ENCODE measurements around the gene GCLM. TPM values are rescaled to one million over a fixed set of nuclear protein-coding genes. Genes with fewer than 3 reads are reported as not detected.
"Not testable (repeated sequence)": the region's sequence is repeated elsewhere in the genome, so short reads cannot be mapped to it uniquely, and the experiment has no call there.

Gene GCLM, protein sequence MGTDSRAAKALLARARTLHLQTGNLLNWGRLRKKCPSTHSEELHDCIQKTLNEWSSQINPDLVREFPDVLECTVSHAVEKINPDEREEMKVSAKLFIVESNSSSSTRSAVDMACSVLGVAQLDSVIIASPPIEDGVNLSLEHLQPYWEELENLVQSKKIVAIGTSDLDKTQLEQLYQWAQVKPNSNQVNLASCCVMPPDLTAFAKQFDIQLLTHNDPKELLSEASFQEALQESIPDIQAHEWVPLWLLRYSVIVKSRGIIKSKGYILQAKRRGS
- 6.7 and 7.9 TPM in 2 replicates for total RNA-seq (2014; rRNA removed; shearing (Covaris generic))

DNA sequence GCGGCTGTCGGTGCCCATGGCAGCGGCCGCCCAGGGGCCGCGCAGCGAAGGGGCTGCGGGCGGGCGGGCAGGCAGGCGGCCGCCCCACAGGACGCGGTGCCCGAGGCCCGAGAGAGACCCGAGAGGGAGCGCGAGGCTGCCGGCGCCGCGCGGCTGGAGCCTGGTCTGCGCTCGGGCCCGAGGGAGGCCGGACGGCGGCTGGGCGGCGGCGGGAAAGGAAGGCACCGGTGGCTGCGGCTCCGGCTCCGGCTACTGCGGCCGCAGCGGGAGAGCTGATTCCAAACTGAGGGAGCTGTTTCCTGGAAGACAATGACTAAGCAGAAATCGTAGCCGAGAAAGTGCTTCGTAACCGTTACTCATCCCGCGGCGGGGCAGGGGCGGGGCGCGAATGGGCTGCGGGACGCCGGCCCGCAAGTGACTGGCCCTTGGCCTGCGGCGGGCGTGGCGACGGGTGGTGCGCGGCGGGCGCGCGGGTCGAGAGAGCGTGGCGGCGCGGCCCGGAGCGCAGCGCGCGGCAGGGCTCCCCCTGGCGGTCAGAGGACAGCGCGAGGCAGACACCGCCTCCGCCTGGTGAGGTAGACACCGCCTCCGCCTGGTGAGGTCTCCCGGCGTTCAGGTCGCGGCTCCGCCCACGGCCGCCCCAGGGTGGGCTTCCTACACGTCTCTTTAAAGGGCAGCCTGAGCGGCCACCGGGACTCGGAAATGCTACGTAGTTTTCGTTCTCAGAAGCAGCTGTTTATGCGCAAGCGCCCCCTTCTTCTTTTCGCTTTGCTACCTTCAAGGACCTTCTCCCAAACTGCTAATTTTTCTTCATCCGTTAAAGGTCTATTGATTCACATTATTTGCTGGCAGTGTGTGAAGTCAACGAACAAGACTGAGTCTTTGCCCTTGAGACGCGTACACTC, at the start of gene GCLM:
Gene GCLM, minus strand, starts transcription at position 285 of the 905 bp plus-strand sequence. Its CDS starts 267 bp downstream, at position 18.
- peak; percentile 91 for DNase-seq (ENCODE audit: low spot score)

- no peak for DNase-seq (ENCODE audit: low spot score)
Observed at GRCh38 chr1:93958726-93959100, 49.5 kb upstream of the GCLM start.

- DNase-seq (ENCODE audit: low spot score) = no peak
Observed at GRCh38 chr1:93958032-93958725, 48.9 kb upstream of the GCLM start.

DNA sequence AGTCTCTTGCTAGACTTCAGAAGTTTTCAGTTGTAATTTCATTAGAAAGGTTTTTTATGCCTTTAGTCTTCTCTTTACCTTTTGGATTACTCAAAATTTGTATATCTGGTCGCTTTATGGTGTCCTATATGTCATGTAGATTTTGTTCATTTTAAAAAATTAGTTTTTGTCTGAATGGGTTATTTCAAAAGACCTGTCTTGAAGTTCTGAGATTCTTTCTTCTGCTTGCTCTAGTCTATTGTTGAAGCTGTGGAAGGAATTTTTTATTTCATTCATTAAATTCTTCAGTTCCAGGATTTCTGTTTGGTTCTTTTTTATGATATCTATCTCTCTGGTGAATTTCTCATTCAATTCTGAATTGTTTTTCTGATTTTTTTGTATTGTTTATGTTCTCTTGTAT, 46.5 kb upstream of the GCLM start:
- no peak for DNase-seq (ENCODE audit: low spot score)

DNA sequence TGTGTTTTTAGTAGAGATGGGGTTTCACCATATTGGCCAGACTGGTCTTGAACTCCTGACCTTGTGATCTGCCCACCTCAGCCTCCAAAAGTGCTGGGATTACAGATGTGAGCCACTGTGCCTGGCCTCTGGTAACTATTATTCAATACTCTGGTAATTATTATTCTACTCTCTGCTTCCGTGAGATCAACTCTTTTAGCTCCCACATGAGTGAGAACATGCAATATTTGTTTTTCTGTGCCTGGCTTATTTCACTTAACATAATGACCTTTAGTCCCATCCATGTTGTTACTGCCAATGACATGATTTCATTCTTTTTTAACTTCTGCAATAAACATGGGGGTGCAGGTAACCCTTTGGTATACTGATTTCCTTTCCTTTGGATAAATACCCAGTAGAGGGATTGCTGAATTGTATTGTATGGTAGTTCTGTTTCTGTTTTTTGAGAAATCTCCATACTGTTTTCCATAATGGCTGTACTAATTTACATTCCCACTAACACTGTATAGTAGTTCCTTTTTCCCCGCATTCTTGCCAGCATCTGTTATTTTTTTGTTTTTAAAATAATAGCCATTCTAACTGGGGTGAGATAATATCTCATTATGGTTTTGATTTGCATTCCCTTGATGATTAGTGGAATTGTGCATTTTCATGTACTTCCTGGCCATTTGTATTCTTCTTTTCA, 37.9 kb upstream of the GCLM start:
- not testable (repeated sequence) for DNase-seq (ENCODE audit: low spot score)

- DNase-seq (ENCODE audit: low spot score) = peak; percentile 12
Observed at GRCh38 chr1:93938461-93939145, 29.4 kb upstream of the GCLM start.

- DNase-seq (ENCODE audit: low spot score) = no peak
Observed at GRCh38 chr1:93937997-93938396, 28.8 kb upstream of the GCLM start.

GRCh38 chr1:93925206-93925605, 16.0 kb upstream of the GCLM start:
- DNase-seq (ENCODE audit: low spot score) = no peak

GRCh38 chr1:93919780-93920179, 10.6 kb upstream of the GCLM start:
- DNase-seq (ENCODE audit: low spot score) = no peak

DNA sequence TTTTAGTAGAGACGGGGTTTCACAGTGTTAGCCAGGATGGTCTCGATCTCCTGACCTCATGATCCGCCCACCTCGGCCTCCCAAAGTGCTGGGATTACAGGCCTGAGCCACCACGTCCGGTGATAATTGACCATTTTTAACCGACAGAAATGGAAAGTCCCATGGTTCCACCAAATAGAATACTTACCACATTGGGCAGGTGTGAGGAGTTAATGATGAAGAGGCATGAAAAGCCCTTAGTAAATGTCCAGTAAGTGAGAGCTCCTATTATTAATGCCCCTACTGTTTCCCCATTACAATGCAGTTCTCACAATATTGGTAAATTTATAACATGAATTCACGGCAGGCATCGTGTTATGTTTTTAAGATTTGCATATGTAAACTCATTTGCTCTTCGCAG, 8.1 kb upstream of the GCLM start:
- no peak for DNase-seq (ENCODE audit: low spot score)

- DNase-seq (ENCODE audit: low spot score) = not testable (repeated sequence)
Observed at GRCh38 chr1:93910880-93911279, 1.6 kb upstream of the GCLM start.

DNA sequence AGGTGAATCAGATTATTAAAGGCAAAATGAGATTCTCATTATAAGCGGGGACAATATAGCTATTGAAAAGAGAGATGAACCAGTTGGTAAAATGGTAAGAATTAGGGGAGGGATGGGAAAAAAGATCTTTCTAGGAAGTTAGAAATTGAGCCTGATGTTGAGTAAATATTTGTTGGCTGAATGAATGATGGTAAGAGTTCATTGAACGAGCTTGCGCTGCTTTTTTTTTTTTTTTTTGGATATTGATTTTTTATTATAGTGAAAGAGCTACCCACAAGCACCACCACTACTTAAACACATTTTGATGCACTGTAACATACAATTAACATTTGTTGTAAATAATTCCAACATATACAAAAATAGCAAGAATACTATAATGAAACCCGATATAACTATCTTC, 1.1 kb upstream of the GCLM start:
- DNase-seq (ENCODE audit: low spot score) = no peak

DNA sequence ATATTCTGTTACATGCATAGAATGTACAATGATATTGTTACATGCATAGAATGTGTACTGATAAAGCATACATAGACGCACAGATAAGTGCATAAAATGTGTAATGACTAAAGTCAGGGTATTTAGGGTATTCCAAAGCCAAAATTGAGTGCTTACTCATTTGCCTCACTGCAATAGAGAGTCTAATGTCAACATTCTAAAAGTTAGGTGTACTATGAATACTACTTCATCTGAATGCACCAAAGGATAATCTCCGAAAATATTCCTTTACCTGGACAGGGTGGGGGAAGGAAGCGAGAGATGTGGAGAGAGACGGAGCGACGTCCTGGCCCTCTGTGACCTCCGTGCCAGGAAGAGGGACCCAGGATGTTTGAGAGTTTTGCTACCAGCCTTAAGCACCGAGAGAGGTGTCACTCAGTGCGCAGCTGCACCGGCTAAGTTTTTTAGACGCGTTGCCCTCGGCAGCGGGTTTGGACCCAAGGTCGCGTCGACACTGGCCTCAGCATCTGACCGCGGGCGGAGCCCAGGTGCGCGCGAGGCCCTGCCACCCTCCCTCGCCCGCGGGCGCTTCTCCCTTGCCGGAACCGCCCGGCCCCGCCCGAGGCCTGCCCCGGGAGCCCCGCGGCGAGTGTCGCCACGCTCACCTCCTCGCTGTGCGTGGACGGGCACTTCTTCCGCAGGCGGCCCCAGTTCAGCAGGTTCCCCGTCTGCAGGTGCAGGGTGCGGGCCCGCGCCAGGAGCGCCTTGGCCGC, 660 bp downstream of the GCLM start:
- DNase-seq (ENCODE audit: low spot score) = peak; percentile 55

DNA sequence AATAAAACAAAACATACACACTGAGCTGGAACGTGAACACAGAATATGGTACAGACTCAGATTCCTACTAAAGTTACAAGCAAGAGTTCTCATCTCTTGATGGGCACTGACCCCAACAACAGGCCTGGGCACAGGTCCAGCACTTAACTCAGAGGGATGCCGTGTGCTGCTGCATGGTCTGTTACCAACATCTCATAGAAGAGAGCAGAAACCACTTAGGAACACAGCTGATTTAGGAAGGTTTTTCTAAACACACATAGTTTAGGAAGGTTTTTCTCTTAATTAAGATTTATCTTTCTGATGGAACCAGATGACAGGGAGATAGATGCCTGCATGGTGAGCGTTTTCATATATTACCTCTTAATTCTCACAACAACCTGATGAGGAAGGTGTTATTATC, 1.5 kb downstream of the GCLM start:
- DNase-seq (ENCODE audit: low spot score) = peak; percentile 20

- DNase-seq (ENCODE audit: low spot score) = peak; percentile 2
Observed at GRCh38 chr1:93906480-93906879, 2.8 kb downstream of the GCLM start.

GRCh38 chr1:93905734-93906133, 3.5 kb downstream of the GCLM start:
- peak; percentile 16 for DNase-seq (ENCODE audit: low spot score)

DNA sequence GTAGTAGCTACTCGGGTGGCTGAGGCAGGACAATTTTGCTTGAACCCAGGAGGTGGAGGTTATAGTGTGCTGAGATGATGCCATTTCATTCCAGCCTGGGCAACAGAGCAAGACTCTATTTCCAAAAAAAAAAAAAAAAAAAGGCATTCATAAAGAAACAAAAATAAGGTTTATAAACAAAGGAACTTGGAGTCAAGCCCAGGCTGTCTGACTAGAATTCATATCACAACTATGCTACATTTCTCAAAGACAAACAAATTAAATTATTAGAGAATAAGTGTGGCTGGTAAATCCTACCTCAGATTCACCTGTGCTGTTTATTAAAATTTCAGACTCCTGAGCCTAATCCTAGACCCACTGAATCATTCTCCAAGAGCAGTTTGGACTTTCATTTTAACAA, 4.2 kb downstream of the GCLM start:
- no peak for DNase-seq (ENCODE audit: low spot score)

DNA sequence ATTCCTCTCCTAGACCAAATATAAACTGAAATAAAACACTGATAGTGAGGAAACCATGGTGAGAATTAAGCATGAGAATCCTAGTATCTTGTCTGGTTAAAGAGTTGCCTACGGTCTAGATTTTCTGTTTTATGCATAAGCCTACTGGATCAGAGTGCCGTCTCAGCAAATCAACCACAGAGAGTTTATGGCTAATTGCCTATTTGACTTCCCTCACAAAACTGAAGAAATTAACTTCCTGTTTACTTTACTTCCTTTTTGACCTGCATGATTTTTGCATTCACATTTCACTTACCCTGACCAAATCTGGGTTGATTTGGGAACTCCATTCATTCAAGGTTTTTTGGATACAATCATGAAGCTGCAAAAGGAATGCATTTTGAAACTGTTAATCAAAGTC, 5.0 kb downstream of the GCLM start:
- DNase-seq (ENCODE audit: low spot score) = peak; percentile 28

GRCh38 chr1:93900723-93901504, 8.3 kb downstream of the GCLM start:
- DNase-seq (ENCODE audit: low spot score) = no peak
